Activated effector memory CD4-positive, alpha-beta T cell treated with anti-CD3 and anti-CD28 coated beads, Interleukin-2, amount 50 U/mL, for 16 hours (primary cell): ENCODE results near the gene ARHGAP4.

Experiments
- DNase-seq: peaks from one replicate; pipeline ENCODE4 v3.0.0-alpha.2; 2020

ARHGAP4 gene

DNA sequence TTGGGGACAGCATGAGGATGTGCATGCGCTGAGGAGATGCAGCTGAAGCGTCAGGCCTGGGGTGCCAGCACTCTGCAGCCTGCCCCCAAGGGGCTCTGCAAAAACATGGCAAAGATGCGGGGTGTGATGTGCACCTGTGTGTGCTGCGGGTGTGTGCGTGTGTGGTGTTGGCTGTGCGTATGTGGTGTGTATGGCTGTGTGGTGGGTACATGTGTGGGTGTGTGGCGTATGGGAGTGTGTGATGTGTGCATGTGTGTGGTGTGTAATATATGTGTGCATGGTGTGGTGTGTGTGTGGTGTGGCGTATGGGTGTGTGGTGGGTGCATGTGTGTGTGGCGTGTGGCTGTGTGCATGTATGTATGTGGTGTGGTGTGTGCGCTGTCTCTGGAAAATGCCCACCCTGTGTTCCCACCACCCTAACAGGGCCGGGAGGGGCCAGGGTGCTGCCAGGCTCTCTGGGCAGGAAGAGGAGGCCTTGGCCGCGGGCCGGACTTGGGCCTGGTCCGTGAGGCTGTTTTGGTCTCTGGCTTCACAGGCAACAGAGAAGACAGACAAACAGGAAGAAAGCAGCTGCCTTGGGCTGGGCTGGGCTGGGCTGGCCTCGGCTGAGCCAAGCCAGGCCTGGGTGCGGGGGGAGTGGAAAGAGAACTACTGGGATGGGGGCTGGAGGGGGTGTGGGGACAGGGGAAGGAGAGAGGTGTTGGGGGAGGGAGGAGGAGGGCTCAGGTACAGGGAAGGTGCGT, 22.7 kb downstream of the ARHGAP4 start:
- no peak for DNase-seq

DNA sequence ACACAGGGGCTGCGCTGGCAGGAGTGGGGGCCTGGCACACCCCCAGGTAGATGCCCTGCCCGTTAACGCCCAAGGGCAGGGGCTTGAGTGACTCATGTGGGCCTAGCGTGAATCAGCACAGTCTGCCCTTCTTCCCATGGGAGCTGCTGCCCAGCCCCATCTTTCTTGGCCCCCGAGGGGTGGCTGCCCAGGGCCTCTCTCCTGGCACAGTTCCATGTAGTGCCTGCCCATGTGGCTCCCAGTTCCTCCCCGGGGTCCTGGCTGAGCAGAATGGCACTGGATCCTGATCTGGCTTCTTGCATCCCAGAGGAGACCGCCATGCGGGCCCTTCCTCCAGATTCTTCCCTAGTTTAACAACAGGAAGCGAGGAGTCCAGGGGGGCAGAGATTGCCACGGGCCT, 23.7 kb downstream of the ARHGAP4 start:
- DNase-seq = no peak

- DNase-seq = no peak
Observed at GRCh38 chrX:153901753-153902140, 24.3 kb downstream of the ARHGAP4 start.

DNA sequence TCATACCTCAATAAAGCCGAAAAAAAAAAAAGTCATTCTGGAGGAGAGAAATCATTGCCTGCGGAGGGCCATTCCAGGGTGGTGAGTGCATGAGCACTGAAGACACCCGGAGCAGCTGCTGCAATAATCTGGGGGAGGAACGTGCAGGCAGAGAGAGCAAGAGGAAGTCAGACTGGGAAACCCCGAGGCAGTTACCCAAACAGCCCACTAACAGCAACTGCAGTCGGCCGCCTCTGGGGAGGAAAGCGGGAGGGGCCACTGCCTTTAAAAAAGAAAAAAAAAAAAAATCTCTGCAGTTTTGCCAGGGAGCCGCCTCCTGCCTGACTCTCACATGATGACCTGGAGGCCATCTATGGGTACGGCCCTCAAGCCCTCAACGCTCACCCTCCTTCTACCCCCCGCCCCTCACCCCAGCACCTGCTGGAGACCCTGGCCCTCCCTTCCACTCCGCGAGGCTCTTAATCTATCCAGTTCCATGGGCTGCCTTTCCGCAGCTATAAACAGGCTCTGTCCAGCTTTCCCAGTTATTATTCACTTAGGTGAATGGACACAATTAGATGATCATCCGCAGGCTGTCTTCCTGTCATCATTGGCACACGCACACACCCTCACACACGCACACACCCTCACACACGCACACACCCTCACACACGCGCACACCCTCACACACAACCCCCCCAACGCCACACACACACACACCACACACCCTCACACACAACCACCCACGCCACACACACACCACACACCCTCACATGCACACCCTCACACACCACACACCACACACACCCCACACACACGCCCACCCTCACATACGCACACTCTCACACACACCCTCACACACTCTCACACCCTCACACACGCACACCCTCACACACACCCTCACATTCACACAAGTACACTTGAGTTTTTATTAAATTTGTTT, 25.0 kb downstream of the ARHGAP4 start:
- peak; percentile 82 for DNase-seq

- DNase-seq = no peak
Observed at GRCh38 chrX:153897899-153898298, 28.2 kb downstream of the ARHGAP4 start.

- DNase-seq = no peak
Observed at GRCh38 chrX:153889123-153889522, 36.9 kb downstream of the ARHGAP4 start.

DNA sequence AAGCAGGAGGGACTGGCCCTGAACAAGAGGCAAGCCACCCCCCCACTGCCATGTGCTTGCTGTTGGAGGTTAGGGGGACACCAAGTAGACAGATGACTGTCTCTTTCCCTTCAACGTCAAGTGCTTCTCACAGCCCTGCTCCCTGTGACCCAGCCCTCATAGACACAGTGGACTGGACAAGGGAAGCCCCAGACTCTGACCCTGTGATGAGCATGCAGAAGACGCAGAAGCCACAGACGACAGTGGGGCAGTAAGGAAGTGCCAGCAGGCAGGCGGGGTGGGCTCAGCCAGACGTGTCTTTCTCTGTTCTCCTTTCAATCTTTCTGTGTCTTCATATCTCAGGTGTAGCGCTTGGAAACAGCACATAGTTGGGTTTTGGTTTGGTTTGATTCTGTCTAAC, 37.7 kb downstream of the ARHGAP4 start:
- DNase-seq = no peak

GRCh38 chrX:153887385-153887784, 38.7 kb downstream of the ARHGAP4 start:
- DNase-seq = no peak

- DNase-seq = no peak
Observed at GRCh38 chrX:153886915-153887314, 39.1 kb downstream of the ARHGAP4 start.

DNA sequence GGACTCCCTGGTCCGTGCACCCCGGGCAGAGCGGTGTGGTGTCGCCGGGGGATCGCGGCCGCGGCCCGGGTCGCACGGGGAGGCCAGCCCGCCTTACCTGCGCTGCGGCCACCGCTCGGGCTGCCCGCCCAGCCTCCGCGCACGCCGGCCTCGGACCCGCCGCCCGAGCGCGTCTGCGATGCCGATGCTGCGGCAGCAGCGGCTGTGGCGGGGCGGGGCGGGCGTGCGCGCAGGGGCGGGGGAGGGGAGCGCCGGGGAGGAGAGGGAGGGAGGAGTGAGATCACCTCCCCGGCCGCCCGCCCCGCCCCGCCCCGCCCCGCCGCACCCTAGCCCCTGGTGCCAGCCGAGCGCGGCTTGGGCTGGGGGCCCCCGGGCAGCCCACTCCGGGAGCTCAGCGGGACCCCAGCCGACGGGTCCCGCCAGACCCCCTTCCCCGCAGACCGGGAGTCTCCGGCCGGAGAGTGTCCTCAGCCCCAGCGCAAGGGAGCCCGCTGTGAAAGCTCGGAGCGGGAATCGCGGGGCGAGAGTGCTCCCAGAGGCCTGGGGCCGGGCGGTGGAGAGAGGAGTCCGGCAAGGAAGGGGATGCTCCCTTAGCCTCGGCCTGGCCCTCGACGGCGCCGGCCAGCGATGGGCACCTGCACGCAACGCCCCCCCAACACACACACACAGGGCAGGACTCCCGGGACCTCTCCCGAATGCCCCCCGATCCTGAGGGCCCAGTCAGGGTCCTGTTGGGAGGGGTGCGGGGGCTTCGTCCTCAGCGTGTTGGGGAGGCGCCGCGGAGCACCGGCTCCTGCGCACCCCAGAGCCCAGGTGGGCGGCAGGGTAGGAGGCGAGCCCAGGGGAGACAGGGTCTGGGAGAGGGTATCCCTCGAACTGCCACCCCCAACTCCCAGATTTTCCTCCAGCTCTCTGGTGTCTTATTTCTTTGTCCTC, 39.8 kb downstream of the ARHGAP4 start, which contains the start of gene L1CAM:
Gene L1CAM (minus strand): TSS at position 206 of the 936 bp plus-strand sequence. CDS start 10,337 bp downstream, outside the sequence.
- peak; percentile 69 for DNase-seq

DNA sequence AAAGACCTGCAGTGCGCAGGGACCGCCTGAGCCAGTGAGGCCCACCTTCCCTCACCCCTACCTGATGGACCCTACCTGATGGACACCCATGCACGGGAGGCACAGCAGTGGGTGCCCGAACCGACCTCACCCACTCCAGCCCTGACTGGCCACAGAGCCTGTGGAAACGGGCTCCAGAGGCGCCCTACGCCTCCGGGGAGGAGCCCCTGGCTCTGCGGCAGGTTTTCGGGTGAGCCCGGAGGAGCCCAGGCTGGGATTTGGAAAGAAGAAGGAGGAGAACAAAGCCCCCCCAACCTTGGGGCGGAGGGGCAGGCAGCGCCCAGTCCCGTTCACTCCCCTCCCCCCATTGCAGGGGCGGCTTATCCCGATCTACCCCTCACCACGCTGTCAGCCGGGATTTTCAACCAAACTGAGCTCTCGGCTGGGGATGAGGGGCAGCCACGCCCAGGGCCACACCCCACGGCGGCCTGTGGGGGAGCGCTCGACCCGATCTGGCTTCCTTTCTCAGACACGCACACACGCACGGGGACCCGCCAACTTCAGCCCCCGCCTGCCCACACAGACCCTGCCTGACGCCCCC, 40.8 kb downstream of the ARHGAP4 start:
- no peak for DNase-seq

DNA sequence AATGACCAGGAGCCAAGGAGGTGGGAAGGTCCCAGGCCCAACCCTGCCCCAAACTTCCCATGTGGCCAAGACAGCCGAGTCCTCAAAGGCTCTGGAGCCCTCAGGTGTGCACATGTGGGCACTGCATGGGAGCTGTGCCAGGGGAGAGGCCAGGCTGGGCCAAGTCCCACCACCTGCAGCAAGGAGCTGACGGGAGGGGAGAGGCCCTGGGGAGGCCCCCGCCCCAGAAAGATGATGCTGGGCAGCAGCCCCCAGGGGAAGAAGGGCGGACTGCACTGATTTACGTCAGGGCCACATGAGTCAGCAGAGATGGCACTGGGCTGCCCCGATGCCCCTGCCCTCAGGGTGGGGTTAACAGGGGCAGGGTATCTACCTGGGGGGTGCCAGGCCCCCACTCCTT, 41.5 kb downstream of the ARHGAP4 start:
- DNase-seq = no peak

GRCh38 chrX:153884136-153884535, 41.9 kb downstream of the ARHGAP4 start:
- no peak for DNase-seq

DNA sequence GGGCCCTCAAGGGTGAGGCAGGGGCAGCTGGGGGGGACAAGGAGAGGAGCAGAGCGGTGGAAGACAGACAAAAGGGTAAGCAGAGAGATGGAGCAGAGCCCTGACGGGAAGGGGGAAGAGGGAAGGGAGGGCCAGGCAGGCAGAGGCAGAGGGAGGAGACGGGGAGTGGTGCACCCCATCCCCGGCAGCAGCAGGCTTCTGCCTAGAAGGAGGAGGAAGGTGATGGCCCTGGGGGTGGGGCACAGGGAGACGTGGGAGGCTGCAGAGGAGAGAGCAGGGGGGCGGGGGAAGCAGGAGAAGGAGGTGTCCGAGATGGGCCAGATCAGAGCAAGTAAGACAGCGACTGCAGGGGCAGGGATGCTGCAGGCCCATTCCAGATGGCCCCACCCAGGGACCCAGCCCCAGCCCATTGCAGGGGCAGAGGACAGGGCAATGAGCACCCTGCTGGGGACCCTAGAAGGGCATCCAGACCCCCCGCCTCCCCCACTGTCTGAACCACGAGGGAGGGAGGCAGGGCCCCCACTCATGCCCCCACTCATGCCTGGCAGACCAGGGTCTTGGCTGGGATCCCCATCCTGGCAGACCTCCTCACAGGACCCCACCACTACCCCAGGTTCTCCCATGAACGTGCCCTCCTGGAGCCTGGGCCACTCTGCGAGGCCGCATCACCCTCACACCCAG, 42.8 kb downstream of the ARHGAP4 start:
- no peak for DNase-seq

DNA sequence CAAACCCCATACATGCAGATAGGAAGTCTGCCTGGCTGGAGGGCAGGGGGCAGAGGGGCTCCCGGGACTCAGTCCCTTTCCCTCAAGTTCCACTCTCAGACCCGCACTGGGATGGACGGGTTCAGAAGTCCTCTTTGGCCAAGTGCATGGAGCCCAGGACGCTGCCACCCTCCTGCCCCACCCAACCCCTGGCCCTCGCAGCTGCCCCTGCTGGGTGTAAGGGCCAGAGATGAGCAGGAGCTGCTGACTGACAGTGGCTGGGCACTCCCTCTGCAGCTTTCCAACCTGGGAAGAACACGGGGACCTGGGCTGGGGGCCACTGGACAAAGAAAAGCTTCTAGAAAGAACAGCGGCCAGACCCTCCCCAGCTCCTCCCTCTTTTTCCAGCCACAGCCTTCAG, 43.5 kb downstream of the ARHGAP4 start:
- no peak for DNase-seq

- no peak for DNase-seq
Observed at GRCh38 chrX:153882086-153882498, 44.0 kb downstream of the ARHGAP4 start.

GRCh38 chrX:153881281-153881680, 44.8 kb downstream of the ARHGAP4 start:
- DNase-seq = no peak

DNA sequence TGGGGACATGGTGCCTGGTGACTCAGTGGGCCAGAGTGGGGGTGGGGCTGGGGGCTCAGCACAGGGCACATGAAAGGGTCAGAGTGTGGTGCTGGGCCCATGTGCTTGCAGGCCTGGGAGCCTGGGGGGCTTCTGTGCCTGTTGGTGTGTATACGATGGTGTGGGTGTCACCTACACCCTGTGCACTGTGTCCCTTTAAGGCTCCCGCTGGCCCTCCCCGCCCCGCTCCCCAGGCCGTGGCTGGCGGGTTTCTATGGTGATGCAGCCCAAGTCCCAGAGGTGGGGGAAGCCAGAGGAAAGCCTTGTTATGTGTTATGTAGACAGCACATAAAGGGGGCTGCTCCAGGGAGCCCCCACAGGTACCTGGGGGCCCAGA, 45.6 kb downstream of the ARHGAP4 start:
- no peak for DNase-seq

GRCh38 chrX:153879741-153880439, 46.2 kb downstream of the ARHGAP4 start:
- no peak for DNase-seq

DNA sequence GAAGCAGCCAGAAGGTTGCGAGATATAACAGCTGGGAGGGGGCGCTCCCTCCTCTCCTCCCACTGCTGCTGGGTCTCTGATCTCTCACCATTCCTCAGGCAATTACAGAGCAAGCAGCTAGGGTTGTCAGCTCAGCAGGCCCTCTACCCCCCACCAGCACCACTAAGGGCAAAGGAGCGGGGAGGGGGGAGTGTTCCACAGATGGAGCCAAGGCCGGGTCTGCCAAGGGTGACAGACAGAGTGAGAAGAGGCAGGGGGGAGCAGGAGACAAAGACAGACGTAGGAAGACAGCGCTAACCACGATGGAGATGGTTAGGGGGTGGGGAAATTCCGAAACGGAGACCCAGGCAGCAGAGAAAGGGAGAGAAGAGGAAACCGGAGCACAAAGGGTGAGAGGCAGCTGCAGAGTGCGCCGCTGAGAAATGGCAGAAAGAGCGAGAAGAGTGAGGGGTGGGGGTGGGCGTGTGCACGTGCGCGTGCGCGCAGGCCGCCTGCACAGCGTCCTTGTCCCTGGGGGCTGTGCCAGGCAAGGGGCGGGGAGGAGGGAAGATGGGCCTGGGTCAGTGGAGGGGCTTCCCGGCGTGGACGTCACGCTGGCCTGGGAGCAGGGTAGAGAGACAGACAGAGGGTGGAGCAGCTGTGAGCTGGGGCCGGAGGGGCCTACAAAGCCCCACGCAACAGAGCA, 47.0 kb downstream of the ARHGAP4 start:
- DNase-seq = peak; percentile 64

DNA sequence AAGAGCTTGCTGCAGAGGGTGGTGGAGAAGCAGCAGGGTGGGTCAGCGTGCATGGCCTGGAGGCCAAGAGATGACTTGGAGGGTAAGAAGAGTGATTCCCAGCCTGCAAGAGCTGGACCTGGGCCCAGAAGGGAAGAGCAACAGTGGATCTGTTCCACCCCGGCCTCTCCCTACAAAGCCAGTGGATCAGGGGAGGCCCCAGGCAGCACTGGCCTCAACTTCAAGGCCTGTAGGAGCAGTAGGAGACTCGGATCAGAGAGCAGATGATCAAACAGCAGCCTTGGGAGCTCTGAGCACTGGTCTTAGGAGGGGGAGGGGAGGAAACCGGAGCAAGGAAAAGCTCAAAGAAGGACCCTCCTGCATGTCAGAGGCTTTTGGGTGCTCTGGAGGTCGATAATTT, 47.7 kb downstream of the ARHGAP4 start:
- no peak for DNase-seq
